SK-N-SH treated with all-trans-retinoic acid at 6 μM for 48 hours (cell line): ENCODE results near the gene SNX32.

ENCODE experiments used
- ATAC-seq: fragments of 200-7000 bp; cut with Tn5 transposase; 3 replicates; pipeline ENCODE4 v1.9.1; 2020; ENCODE audit warnings: mild to moderate bottlenecking, moderate library complexity
- ARNTL ChIP-seq: fragments of 450-650 bp; formaldehyde crosslinking; IDR thresholded peaks from 2 replicates; pipeline ENCODE4 v1.5.0; 2020; ENCODE audit warnings: low read depth, mild to moderate bottlenecking, moderate library complexity, borderline replicate concordance
- BACH2 ChIP-seq: fragments of 250-450 bp; sonication (Bioruptor Pico); IDR thresholded peaks from 2 replicates; pipeline ENCODE4 v1.9.0; 2021; ENCODE audit warnings: mild to moderate bottlenecking, borderline replicate concordance
- CREB5 ChIP-seq: fragments of 250-450 bp; sonication (Bioruptor Pico); IDR thresholded peaks from 2 replicates; pipeline ENCODE4 v1.5.1; 2020; ENCODE audit warnings: low read depth, mild to moderate bottlenecking, moderate library complexity
- CSRNP3 ChIP-seq: fragments of 250-450 bp; sonication (Bioruptor Pico); IDR thresholded peaks from 2 replicates; pipeline ENCODE4 v1.5.1; 2021; ENCODE audit warnings: mild to moderate bottlenecking, moderate library complexity
- ESRRG ChIP-seq: fragments of 250-450 bp; sonication (Bioruptor Pico); IDR thresholded peaks from 2 replicates; pipeline ENCODE4 v1.6.1; 2021; ENCODE audit warnings: mild to moderate bottlenecking
- ISL1 ChIP-seq: fragments of 250-450 bp; sonication (Bioruptor Pico); IDR thresholded peaks from 2 replicates; pipeline ENCODE4 v2.1.2; 2022; ENCODE audit warnings: mild to moderate bottlenecking, moderate library complexity
- OSR1 ChIP-seq: fragments of 250-450 bp; sonication (Bioruptor Pico); IDR thresholded peaks from 2 replicates; pipeline ENCODE4 v1.8.0; 2022; ENCODE audit warnings: moderate library complexity, mild to moderate bottlenecking, inconsistent platforms
- POU6F1 ChIP-seq: fragments of 250-450 bp; sonication (Bioruptor Pico); IDR thresholded peaks from 2 replicates; pipeline ENCODE4 v1.8.0; 2021; ENCODE audit warnings: low read depth, mild to moderate bottlenecking, moderate library complexity, borderline replicate concordance
- PPARA ChIP-seq: fragments of 250-450 bp; sonication (Bioruptor Pico); IDR thresholded peaks from 2 replicates; pipeline ENCODE4 v1.5.0; 2020; ENCODE audit warnings: mild to moderate bottlenecking, borderline replicate concordance
- RARB ChIP-seq: fragments of 250-450 bp; sonication (Bioruptor Pico); IDR thresholded peaks from 2 replicates; pipeline ENCODE4 v1.8.0; 2021; ENCODE audit warnings: mild to moderate bottlenecking, moderate library complexity
- TOX ChIP-seq: fragments of 250-450 bp; sonication (Bioruptor Pico); IDR thresholded peaks from 2 replicates; pipeline ENCODE4 v1.8.0; 2021; ENCODE audit warnings: mild to moderate bottlenecking, moderate library complexity, borderline replicate concordance
- TSHZ2 ChIP-seq: fragments of 250-450 bp; sonication (Bioruptor Pico); IDR thresholded peaks from 2 replicates; pipeline ENCODE4 v1.5.0; 2020; ENCODE audit warnings: mild to moderate bottlenecking, moderate library complexity
- ZC3H10 ChIP-seq: fragments of 250-450 bp; sonication (Bioruptor Pico); IDR thresholded peaks from 2 replicates; pipeline ENCODE4 v1.5.1; 2021; ENCODE audit warnings: mild to moderate bottlenecking, moderate library complexity
- ZFP3 ChIP-seq: fragments of 250-450 bp; sonication (Bioruptor Pico); IDR thresholded peaks from 2 replicates; pipeline ENCODE4 v1.5.0; 2020; ENCODE audit warnings: mild to moderate bottlenecking, moderate library complexity
- ZFP30 ChIP-seq: fragments of 450-650 bp; formaldehyde crosslinking; IDR thresholded peaks from 2 replicates; pipeline ENCODE4 v1.5.0; 2022; ENCODE audit warnings: mild to moderate bottlenecking, moderate library complexity
- ZNF70 ChIP-seq: fragments of 450-650 bp; formaldehyde crosslinking; IDR thresholded peaks from 2 replicates; pipeline ENCODE4 v1.5.0; 2020; ENCODE audit warnings: mild to moderate bottlenecking, moderate library complexity
- ZNF8 ChIP-seq: fragments of 450-650 bp; formaldehyde crosslinking; IDR thresholded peaks from 2 replicates; pipeline ENCODE4 v1.5.0; 2020; ENCODE audit warnings: mild to moderate bottlenecking, moderate library complexity

Gene SNX32

GRCh38 chr11:65786008-65786785, 47.6 kb upstream of the SNX32 start:
- TF ChIP-seq ZFP3 (CRISPR knock-in tag) (no peak), TOX (CRISPR knock-in tag) (no peak), ZFP30 (CRISPR knock-in tag) (no peak), TSHZ2 (no peak), BACH2 (no peak), ZNF8 (no peak), ARNTL (CRISPR knock-in tag) (no peak), ESRRG (CRISPR knock-in tag) (no peak), ISL1 (CRISPR knock-in tag) (no peak), PPARA (CRISPR knock-in tag) (no peak), ZC3H10 (no peak), CSRNP3 (no peak), CREB5 (CRISPR knock-in tag) (no peak), OSR1 (CRISPR knock-in tag) (no peak), RARB (no peak), ZNF70 (no peak), POU6F1 (CRISPR knock-in tag) (no peak)
- TF ChIP-seq, all 23 proteins: peak for 0
- ATAC-seq, result no peak

- TF ChIP-seq ESRRG (CRISPR knock-in tag) (no peak), POU6F1 (CRISPR knock-in tag) (no peak), TOX (CRISPR knock-in tag) (no peak), ZNF70 (no peak), ARNTL (CRISPR knock-in tag) (no peak)
- TF ChIP-seq, all 23 proteins: peak for 0
- no peak for ATAC-seq
These were observed 46.8 kb upstream of the SNX32 start, which contains the start of gene OVOL1 for GRCh38 chr11:65786786-65787636. Gene OVOL1 (plus strand): TSS chr11:65787063. CDS start chr11:65787374, 311 bp downstream.
